GM21423 (cell line): ENCODE data around the gene BAIAP2L2.
"Not testable (repeated sequence)": the region's sequence is repeated elsewhere in the genome, so short reads cannot be mapped to it uniquely, and the experiment has no call there.

Experiments
- ATAC-seq: cut with Tn5 transposase; IDR thresholded peaks from one replicate; pipeline ENCODE4 v1.9.1; 2021; ENCODE audit warnings: mild to moderate bottlenecking, moderate library complexity; ENCODE audit not compliant: unreplicated experiment

Gene BAIAP2L2, protein sequence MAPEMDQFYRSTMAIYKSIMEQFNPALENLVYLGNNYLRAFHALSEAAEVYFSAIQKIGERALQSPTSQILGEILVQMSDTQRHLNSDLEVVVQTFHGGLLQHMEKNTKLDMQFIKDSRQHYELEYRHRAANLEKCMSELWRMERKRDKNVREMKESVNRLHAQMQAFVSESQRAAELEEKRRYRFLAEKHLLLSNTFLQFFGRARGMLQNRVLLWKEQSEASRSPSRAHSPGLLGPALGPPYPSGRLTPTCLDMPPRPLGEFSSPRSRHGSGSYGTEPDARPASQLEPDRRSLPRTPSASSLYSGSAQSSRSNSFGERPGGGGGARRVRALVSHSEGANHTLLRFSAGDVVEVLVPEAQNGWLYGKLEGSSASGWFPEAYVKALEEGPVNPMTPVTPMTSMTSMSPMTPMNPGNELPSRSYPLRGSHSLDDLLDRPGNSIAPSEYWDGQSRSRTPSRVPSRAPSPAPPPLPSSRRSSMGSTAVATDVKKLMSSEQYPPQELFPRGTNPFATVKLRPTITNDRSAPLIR

DNA sequence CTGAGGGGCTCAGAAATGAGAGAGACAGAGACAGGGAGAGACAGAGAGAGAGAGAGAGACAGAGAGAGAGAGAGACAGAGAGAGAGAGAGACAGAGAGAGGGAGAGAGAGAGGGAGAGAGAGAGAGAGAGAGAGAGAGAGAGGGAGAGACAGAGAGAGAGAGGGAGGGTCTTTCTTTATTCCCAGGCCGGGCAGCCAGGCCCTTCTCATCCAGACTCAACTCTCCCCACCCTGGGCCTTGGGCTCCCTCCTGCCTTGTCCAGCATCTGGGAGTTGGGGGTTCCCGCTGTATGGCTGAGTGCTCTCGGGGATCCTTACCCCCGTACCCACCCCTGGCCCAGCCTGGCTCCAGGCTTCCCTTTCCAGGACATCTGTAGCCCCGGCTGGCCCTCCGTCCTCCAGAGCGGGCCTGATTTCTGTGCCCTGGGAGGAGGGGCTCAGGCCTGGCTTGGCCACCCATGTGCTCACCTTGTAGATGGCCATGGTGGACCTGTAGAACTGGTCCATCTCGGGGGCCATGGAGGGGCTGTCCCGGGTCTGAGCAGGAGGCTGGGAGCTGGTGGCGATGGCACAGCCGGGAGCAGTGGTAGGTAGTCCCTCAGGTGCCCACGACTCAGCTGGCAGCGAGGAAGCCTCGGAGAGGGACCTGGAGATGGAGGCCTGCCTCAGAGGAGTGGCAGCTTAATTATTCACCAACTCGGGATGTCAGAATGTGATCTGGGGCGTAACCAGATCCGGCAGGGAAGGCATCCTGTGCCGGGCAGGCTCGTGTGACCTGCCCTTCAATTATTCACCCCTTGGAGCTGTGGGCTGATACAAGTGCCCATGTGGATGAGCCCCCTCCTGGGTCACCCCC lies at the start of gene BAIAP2L2:
BAIAP2L2 (minus strand) TSS at position 677 of the 855 bp plus-strand sequence; CDS start at position 518, 159 bp downstream.
- ATAC-seq: no peak

DNA sequence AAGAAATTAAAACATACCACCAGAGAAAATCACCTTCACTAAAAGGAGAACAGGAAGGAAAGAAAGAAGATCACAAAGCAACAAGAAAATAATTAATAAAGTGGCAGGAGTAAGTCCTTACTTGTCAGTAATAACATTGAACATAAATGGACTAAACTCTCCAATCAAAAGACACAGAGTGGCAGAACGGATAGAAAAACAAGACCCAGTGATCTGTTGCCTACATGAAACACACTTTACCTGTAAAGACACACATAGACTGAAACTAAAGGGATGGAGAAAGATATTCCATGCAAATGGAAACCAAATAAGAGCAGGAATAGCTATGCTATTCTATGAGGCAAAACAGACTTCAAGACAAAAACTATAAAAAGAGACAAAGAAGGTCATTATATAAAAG lies 45.2 kb upstream of the BAIAP2L2 start:
- ATAC-seq: no peak

DNA sequence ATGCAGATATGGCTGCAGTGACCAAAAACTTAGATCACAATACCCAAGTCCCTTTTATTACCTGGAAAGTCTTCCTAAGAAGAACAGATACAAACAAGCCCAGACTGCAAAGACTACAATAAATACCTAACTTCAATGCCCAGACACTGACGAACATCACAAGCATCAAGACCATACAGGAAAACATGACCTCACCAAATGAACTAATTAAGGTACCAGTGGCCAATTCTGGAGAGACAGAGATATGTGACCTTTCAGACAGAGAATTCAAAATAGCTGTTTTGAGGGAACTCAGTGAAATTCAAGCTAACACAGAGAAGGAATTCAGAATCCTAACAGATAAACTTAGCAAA lies 44.1 kb upstream of the BAIAP2L2 start:
- ATAC-seq: not testable (repeated sequence)

DNA sequence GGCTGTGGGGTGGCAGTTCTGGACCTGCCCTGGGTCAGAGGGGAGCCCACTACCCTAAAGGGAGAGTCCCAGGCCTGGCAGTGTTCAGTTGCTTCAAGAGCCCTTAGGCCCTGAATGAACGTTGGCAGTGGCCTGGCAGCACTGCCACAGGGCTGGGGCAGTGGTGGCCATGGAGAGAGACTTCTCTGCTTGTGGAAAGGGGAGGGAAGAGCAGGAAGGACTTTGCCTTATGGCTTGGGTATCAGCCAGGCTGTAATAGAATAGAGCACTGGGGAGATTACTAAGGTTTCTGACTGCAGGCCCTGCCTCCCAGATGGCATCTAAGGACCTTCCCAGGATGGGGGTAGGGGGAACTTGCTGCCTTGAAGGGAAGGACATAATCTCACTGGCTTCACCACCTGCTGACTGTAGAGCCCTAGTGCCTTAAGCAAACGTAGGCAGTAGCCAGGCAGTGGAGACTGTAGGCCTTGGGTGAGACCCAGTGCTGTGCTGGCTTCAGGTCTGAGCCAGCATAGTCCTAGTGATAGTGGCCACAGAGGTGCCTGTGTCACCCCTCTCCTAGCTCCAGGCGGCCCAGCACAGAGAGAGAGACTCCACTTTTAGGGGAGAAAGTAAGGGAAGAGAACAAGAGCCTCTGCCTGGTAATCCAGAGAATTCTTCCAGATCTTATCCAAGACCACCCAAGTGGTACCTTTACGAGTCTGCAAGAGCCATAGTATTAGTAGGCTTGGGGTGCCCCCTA lies 43.5 kb upstream of the BAIAP2L2 start:
- ATAC-seq: no peak

DNA sequence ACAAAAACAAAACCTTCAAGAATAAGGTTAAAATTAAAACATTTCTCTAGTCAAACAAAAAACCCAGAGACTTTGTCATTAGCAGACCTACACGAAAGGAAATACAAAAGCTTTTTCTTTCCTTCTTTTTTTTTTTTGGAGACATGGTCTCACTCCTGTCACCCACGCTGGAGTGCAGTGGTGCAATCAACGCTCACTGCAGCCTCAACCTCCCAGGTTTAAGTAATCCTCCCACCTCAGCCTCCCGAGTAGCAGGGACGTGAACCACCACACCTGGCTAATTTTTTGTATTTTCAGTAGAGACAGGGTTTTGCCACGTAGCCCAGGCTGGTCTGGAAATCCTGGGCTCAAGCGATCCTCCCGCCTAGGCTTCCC lies 40.6 kb upstream of the BAIAP2L2 start:
- no peak for ATAC-seq

DNA sequence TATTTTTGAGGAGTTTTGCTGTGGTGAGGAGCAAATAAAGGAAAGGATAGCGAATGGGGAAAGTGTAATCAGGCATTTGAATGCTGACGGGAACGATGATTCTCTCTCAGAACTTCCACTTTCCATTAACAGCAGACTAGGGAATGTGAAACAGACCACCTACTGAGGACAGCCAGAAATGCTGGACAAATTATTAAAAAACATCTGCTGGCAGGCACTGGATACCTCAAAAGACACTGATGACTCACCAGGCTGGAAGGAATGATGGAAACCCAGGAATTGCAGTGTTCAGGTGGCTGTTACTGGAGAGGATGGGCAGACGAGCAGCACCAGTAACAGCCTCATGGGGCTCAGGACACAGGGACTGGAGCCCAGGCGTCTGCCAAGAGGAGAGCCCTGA lies 37.8 kb upstream of the BAIAP2L2 start:
- ATAC-seq: no peak

DNA sequence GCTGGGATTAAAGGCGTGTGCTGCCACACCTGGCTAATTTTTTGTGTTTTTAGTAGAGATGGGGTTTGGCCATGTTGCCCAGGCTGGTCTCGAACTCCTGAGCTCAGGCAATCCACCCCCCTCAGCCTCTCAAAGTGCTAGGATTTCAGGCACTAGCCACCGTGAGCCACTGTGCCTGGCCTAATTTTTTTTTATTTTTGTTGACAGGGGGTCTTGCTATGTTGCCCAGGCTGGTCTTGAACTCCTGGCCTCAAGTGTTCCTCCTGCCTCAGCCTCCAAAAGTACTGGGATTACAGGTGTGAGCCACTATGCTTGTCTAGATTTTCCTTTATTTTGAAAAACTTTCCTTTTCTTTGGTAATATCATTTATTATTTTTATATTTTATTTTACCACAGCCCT lies 35.7 kb upstream of the BAIAP2L2 start:
- not testable (repeated sequence) for ATAC-seq

DNA sequence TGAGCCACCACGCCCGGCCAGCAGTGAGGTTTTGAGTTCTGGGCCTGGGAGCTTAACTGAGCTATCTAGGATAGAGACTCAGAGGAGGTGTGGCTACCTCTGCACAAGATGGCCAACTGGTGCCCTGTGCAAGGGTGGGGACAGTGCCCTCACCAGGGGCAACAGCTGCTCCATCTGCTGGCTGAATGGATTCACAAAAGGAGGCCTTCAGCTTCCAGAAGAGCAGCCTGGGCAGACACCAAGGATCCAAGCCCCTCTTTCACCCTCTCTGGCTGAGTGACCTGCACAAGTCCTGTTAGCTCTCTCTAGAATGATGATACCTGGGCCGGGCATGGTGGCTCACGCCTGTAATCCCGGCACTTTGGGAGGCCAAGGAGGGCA lies 33.5 kb upstream of the BAIAP2L2 start:
- no peak for ATAC-seq

DNA sequence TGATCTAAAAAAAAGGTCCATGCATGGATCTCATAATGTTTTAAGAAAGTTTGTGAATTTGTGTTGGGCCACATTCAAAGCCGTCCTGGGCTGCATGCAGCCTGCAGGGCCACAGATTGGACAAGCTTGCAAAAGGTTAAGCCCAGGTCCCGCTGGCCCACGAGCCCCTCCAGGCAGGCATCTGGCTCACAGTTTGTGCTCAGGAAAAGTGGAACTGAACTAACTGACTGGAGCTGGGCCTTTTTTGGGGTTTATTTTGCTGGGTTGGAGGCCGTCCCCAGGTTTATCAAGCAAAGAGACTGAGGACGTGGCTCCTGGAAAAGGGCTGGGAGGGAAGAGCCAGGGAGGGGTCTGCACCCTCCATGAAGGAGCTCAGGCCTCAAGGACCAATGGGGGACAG lies 32.1 kb upstream of the BAIAP2L2 start:
- no peak for ATAC-seq

DNA sequence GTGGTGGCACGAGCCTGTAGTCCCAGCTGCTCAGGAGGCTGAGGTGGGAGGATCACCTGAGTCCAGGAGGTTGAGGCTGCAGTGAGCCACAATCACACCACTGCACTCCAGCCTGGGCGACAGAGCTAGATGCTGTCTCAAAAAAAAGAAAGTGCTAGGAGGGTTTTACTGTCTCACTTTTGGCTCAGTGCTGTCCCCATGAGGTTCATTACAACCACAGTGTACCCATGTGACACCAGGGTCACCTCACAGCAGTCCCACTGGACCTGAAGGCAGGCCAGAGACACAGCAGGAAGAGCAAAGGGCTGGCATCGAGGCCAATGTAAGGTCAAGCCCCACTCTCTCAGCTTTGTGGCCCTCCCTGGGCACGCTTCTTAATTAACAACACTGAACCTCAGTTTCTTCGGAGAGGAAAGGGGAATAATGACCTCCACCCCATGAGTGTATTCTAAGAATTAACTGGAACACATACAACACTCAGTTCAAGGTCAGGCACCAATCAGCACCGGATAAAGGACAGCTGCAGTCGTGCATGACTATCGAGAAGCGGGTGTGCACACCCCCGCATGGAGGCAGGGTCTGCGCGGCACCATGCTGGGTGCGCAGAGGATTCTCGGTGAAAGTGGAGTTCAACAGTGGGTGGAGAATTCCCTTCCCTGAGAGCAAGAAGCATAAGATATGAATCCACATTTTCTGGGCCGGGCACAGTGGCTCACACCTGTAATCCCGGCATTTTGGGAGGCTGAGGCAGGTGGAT lies 30.9 kb upstream of the BAIAP2L2 start:
- no peak for ATAC-seq

DNA sequence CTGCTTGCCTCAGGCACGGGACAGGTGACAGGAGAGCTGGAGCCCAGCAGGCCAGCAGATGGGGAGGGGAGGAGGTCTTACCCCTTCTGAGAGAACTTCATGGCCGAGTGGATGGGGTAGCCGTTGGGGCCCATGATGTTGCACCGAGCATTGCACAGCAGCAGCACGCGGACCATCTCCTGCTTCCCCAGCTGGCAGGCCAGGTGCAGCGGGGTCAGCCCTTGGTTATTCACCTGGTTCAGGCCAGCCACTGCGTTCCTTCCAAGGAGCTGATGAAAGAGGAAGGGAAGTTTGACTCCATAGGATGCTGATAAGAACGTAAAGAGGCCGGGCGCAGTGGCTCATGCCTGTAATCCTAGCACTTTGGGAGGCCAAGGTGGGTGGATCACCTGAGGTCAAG lies 29.4 kb upstream of the BAIAP2L2 start:
- ATAC-seq: no peak

DNA sequence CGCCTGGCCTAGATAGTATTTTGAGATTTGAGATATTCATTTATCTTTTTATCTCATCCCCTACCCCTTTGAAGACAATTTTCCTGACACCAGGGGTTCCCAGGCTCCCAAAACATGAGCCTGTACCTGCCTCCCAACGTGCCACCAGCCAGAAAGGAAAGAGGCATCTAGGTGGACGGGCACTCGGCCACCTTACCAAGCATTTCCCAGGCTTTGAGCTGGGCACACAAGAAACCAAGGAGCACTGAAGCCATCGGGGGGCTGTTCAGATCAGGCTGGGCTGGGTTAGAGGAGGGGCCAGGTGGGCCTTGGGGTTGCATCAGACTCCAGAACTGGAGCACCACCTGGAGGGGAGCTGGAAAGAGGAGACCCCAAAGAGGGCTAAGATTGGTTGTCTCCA lies 28.5 kb upstream of the BAIAP2L2 start:
- ATAC-seq: no peak

DNA sequence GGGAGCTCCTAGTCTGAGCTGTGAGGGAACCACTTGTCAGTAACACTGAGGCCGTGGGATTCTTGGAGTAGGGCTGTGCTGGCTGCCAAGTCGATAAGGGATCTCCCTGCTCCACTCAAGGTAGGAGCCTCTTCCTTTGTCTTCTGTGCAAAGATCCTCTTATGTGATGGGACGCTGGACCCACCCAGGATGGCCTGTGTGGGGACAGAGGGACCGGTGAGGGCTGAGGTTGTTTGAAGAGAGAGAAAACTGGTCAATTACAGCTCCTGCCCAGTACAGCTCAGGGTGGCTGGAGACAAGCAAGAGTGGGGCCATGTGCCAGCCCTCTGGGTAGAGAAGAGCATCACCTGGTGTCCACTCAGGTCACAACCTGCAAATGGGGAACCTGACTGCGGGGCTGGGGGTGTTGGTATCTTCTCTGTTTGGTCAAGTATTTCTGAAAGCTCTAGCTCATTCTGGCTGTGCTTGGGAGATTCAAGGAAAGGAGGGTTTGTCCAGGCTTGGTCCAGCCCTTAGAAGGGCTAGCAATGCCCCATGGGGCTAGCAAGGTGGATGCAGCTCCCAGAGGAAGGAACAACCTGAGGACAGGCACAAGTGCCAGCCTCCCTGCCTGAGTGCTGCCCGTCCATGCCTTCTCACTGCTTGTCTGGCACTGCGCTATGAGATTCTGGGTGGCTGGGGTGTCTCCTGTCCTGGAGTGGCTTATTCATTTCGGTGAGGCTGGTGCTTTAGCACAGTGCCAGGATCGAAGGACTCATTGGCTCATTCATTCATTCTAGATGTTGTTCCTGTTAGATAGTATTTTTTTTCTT lies 27.6 kb upstream of the BAIAP2L2 start:
- ATAC-seq: no peak

DNA sequence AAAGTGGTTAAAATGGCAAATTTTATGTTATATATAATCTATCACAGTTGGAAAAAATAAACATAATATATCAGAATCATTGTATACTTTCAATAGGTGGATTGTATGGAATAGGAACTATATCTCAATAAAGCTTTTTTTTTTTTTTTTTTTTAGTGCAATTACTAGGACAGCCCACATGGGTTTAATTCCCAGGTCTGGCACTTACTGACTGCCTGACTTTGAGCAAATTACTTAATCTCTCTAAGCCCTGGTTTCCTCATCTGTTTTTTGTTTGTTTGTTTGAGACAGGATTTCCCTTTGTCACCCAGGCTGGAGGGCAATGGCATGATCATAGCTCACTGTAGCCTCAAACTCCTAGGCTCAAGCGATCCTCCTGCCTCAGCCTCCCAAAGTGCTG lies 26.1 kb upstream of the BAIAP2L2 start:
- no peak for ATAC-seq

DNA sequence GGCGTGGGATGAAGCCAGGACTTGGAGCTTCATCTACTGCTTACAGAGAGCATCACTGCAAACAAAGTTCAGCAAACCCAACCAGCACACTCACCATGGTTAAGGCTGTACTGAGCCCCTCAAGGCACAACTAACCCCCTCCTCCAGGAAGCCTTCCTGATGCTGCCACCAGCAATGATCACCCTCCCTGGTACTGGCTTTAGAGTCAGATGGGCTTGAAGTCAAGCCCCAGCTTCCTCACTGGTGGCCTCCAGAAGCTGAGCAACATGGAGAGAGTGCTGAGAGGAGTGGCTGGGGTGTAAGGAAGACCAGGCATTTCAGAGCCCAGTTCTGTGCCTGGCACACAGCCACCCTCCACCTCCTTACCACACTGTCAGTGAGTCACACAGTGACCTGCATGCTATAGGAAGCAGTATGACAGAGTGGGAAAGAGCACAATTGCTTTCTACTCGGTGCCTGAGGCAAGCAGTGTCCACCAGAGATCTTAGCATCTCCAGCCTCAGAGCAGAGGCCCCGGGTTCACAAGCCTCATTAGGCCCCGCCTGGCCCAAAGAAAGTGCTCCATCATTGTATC lies 24.7 kb upstream of the BAIAP2L2 start:
- no peak for ATAC-seq

DNA sequence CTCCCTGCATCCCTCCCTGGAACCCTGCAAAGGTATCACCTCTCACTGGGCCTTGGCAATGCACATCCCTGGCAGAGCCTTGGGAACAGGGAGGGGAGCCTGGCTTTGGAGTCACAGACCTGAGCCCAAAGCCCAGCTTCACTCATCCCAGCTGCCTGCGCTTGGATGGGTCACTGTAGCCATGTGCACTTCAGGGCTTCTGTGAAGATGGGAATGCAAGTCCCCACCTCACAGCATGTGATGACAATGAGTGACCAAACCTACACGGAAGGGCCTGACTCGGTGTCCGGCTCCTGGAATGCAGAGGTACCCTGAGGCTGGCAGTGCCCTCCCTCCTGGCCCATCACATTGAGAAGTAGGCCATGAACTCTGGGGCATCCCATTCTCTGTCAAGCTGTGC lies 22.8 kb upstream of the BAIAP2L2 start:
- no peak for ATAC-seq

DNA sequence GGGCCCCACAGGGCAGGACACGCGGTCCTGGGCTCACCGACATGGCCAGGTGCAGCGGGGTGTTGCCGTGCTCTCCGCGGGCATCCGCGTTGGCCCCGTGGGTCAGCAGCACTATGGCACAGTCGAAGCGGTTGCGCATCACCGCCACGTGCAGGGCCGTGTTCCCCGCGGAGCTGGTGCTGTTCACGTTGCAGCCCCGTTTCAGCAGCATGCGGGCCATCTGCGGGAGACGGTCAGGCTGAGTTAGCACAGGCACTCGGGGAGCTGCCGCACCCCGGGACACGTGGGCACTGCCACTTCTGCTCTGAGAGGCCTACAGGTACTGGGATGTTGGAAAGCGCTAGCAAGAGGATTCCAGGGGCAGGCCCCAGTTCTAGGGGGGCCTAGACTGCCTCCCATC lies 22.3 kb upstream of the BAIAP2L2 start:
- no peak for ATAC-seq

DNA sequence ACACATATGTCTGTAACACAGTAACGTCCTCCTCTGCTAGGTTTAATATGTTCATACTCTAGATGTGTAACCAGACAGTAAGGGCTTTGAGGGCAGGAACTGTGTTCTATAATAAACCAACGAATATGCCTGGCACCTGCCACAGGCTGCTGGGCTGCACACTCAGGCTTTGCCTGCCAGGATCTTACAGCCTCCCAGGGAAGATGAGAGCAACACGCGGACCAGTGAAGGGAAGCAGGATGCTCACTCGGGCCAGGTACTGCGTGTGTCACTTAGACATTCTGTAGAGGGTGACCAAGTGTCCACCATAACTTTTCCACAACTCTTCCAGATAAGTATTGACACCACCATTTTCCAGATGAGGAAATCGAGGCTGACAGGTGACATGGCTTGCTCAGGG lies 21.7 kb upstream of the BAIAP2L2 start:
- no peak for ATAC-seq

DNA sequence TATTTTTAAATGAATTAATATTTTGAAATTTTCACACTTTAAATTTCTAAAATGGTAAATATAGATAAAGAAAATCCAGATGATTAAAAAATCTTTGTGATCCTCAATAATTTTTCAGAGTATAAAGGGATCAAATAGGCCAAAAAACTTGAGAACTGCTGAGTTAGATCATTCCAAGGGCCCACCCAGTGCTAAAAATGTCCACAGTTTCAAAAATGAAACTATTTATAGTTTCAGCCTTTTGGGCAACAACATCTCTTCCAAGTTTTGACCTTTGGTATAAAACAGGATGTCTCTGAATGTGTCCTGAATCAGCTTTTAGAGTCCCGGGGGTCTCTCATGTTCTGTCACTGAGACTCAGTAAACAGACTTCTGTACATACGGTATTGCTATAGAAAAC lies 20.9 kb upstream of the BAIAP2L2 start:
- ATAC-seq: no peak
